IMR-90 (cell line): ENCODE measurements around the gene SERHL2. TPM values are rescaled to one million over a fixed set of nuclear protein-coding genes. Genes with fewer than 3 reads are reported as not detected.

Experiments
- ATAC-seq: fragments of 200-7000 bp; cut with Tn5 transposase; 2 replicates; pipeline ENCODE4 v1.9.1; 2020; ENCODE audit warnings: low read depth, mild to moderate bottlenecking, moderate library complexity
- BruUV-seq: library from RNA; stranded (reverse); fragments of 400-500 nt; replicated peaks from 2 replicates; lab custom pipeline; 2021; lab: Mats Ljungman, UMichigan
- CTCF ChIA-PET: fragments of 300-600 bp; formaldehyde crosslinking; extraction: SDS; loops from one replicate; lab custom pipeline; 2021; ENCODE audit warnings: antibody characterized with exemption; lab: Yijun Ruan, JAX
- POLR2A ChIA-PET: fragments of 300-600 bp; sonication (Branson Sonifier 250); formaldehyde crosslinking; loops from one replicate; lab custom pipeline; 2022; ENCODE audit warnings: antibody characterized with exemption; ENCODE audit not compliant: unreplicated experiment; lab: Charles Lee
- DNase-seq: peaks from one replicate; pipeline ENCODE4 v3.0.0; 2013
- H2AFZ ChIP-seq: replicated peaks from 2 replicates; pipeline ENCODE3; 2013; ENCODE audit warnings: low read length, mild to moderate bottlenecking; ENCODE audit not compliant: poor library complexity
- H2AK5ac ChIP-seq: 2 replicates; pipeline ENCODE4 v1.6.1; 2013; ENCODE audit warnings: low read depth, low read length, inconsistent platforms
- H2AK9ac ChIP-seq: replicated peaks from 2 replicates; pipeline ENCODE3; 2013; ENCODE audit warnings: mild to moderate bottlenecking, low read depth, low read length, moderate library complexity; ENCODE audit not compliant: poor library complexity
- H2BK120ac ChIP-seq: 2 replicates; pipeline ENCODE4 v1.6.1; 2013; ENCODE audit warnings: low read depth, low read length, inconsistent platforms
- H2BK15ac ChIP-seq: 3 replicates; pipeline ENCODE4 v1.6.1; 2013; ENCODE audit warnings: low read depth, low read length, inconsistent platforms
- H2BK20ac ChIP-seq: 2 replicates; pipeline ENCODE4 v1.6.1; 2013; ENCODE audit warnings: low read depth, mild to moderate bottlenecking, inconsistent platforms, low read length, moderate library complexity
- H2BK5ac ChIP-seq: 2 replicates; pipeline ENCODE4 v1.6.1; 2013; ENCODE audit warnings: mild to moderate bottlenecking, low read depth, low read length, inconsistent platforms; ENCODE audit not compliant: poor library complexity, severe bottlenecking
- H3K14ac ChIP-seq: replicated peaks from 2 replicates; pipeline ENCODE4 v1.6.1; 2013; ENCODE audit warnings: low read depth, low read length, inconsistent platforms
- H3K18ac ChIP-seq: 2 replicates; pipeline ENCODE4 v1.6.1; 2013; ENCODE audit warnings: low read depth, low read length, control low read depth
- H3K23ac ChIP-seq: 2 replicates; pipeline ENCODE4 v1.6.1; 2013; ENCODE audit warnings: low read depth, low read length, inconsistent platforms
- H3K27ac ChIP-seq: 2 replicates; pipeline ENCODE4 v1.5.1; 2013; ENCODE audit warnings: mild to moderate bottlenecking, control low read depth, low read length; ENCODE audit not compliant: insufficient read depth
- H3K27me3 ChIP-seq: 2 replicates; pipeline ENCODE4 v1.6.1; 2013; ENCODE audit warnings: low read length; ENCODE audit not compliant: control insufficient read depth, insufficient read depth
- H3K36me3 ChIP-seq: 2 replicates; pipeline ENCODE4 v1.6.1; 2013; ENCODE audit warnings: low read length, mixed read lengths; ENCODE audit not compliant: control insufficient read depth, insufficient read depth
- H3K4ac ChIP-seq: 2 replicates; pipeline ENCODE4 v1.6.1; 2013; ENCODE audit warnings: low read depth, low read length, inconsistent platforms
- H3K4me1 ChIP-seq: 2 replicates; pipeline ENCODE4 v1.6.1; 2013; ENCODE audit warnings: low read length, mixed read lengths; ENCODE audit not compliant: control insufficient read depth, insufficient read depth
- H3K4me2 ChIP-seq: 2 replicates; pipeline ENCODE4 v1.6.1; 2013; ENCODE audit warnings: low read depth, mild to moderate bottlenecking, control low read depth, low read length, moderate library complexity
- H3K4me3 ChIP-seq: 2 replicates; pipeline ENCODE4 v1.5.1; 2013; ENCODE audit warnings: low read depth, mild to moderate bottlenecking, control low read depth, low read length, moderate library complexity; ENCODE audit not compliant: insufficient read depth
- H3K56ac ChIP-seq: 2 replicates; pipeline ENCODE4 v1.6.1; 2013; ENCODE audit warnings: low read length, inconsistent platforms; ENCODE audit not compliant: insufficient read depth; ENCODE audit errors: extremely low read depth
- H3K79me1 ChIP-seq, 2 experiments: 2 replicates each; pipeline ENCODE4 v1.6.1; 2013; ENCODE audit warnings: low read length in 2 of 2, inconsistent platforms in 1 of 2, low read depth in 1 of 2
- H3K9ac ChIP-seq: 2 replicates; pipeline ENCODE4 v1.6.1; 2013; ENCODE audit warnings: low read depth, low read length, control low read depth
- H3K9me1 ChIP-seq: 2 replicates; pipeline ENCODE4 v1.6.1; 2013; ENCODE audit warnings: low read length, inconsistent platforms; ENCODE audit not compliant: insufficient read depth
- H3K9me3 ChIP-seq: 2 replicates; pipeline ENCODE4 v1.6.1; 2013; ENCODE audit warnings: low read length; ENCODE audit not compliant: control insufficient read depth, insufficient read depth
- H4K20me1 ChIP-seq: 2 replicates; pipeline ENCODE4 v1.6.1; 2013; ENCODE audit warnings: low read length, inconsistent platforms; ENCODE audit not compliant: insufficient read depth
- H4K5ac ChIP-seq: 2 replicates; pipeline ENCODE4 v1.6.1; 2013; ENCODE audit warnings: mild to moderate bottlenecking, low read depth, low read length, control low read depth
- H4K8ac ChIP-seq, 2 experiments: 2 replicates each; pipeline ENCODE4 v1.6.1; 2013; ENCODE audit warnings: low read depth in 2 of 2, low read length in 2 of 2, control low read depth in 1 of 2, inconsistent platforms in 1 of 2
- H4K91ac ChIP-seq: 2 replicates; pipeline ENCODE4 v1.6.1; 2013; ENCODE audit warnings: low read depth, low read length, inconsistent platforms; ENCODE audit not compliant: insufficient read depth
- CEBPB ChIP-seq: IDR thresholded peaks from 2 replicates; pipeline ENCODE4 v1.6.1; 2012; ENCODE audit warnings: low read depth, low read length, improper control_type of control experiment
- CHD1 ChIP-seq: IDR thresholded peaks from 2 replicates; pipeline ENCODE4 v1.6.1; 2012; ENCODE audit warnings: low read depth, low read length, improper control_type of control experiment
- CTCF ChIP-seq: conservative IDR thresholded peaks from 2 replicates; pipeline ENCODE4 v1.5.1; 2012; ENCODE audit warnings: mild to moderate bottlenecking, low read depth, low read length, improper control_type of control experiment
- ELK1 ChIP-seq: fragments of 150-350 bp; IDR thresholded peaks from 2 replicates; pipeline ENCODE4 v1.6.1; 2016; ENCODE audit warnings: low read depth, mild to moderate bottlenecking, low read length, moderate library complexity, borderline replicate concordance
- FOS ChIP-seq: fragments of 150-350 bp; IDR thresholded peaks from 2 replicates; pipeline ENCODE4 v1.6.1; 2016; ENCODE audit warnings: low read depth, low read length
- MAZ ChIP-seq: IDR thresholded peaks from 2 replicates; pipeline ENCODE4 v1.6.1; 2012; ENCODE audit warnings: low read depth, mild to moderate bottlenecking, low read length, improper control_type of control experiment, moderate library complexity, borderline replicate concordance
- MXI1 ChIP-seq: IDR thresholded peaks from 2 replicates; pipeline ENCODE4 v1.6.1; 2012; ENCODE audit warnings: low read depth, mild to moderate bottlenecking, low read length, moderate library complexity, borderline replicate concordance
- POLR2A ChIP-seq: IDR thresholded peaks from 2 replicates; pipeline ENCODE4 v1.6.1; 2012; ENCODE audit warnings: mild to moderate bottlenecking, low read depth, low read length
- RAD21 ChIP-seq: IDR thresholded peaks from 2 replicates; pipeline ENCODE4 v1.6.1; 2012; ENCODE audit warnings: low read length, improper control_type of control experiment
- RFX5 ChIP-seq: IDR thresholded peaks from 2 replicates; pipeline ENCODE4 v1.8.0; 2012; ENCODE audit warnings: low read depth, mild to moderate bottlenecking, low read length, moderate library complexity
- SMC3 ChIP-seq: fragments of 150-350 bp; IDR thresholded peaks from 2 replicates; pipeline ENCODE4 v1.6.1; 2016; ENCODE audit warnings: low read depth, mild to moderate bottlenecking, antibody characterized with exemption, low read length, moderate library complexity
- USF2 ChIP-seq: fragments of 150-350 bp; IDR thresholded peaks from 2 replicates; pipeline ENCODE4 v1.6.1; 2017; ENCODE audit warnings: mild to moderate bottlenecking, antibody characterized with exemption, low read length, low read depth
- WGBS, 2 experiments: methylation state at CpG; one replicate each; pipeline versions ENCODE4 v1.1.5 to v1.1.7; 2013; ENCODE audit warnings: missing lambda C conversion rate in 2 of 2; ENCODE audit not compliant: insufficient read length in 1 of 2; ENCODE audit errors: extremely low coverage in 2 of 2; 5-methylcytosine and 5-hydroxymethylcytosine counted together
- dilution Hi-C: fragments of 300-500 bp; cut with HindIII; formaldehyde crosslinking; loops from one replicate; pipeline ENCODE4 v1.14.3; 2018; ENCODE audit warnings: low sequenced_read_pairs; ENCODE audit not compliant: unreplicated experiment
- in situ Hi-C: fragments of 300-500 bp; cut with MboI; formaldehyde crosslinking; loops from 3 replicates; pipeline ENCODE4 v1.14.3; 2019; ENCODE audit warnings: low sequenced_read_pairs, inconsistent platforms, mixed read lengths
- intact Hi-C: fragments of 100-400 bp; cut with micrococcal nuclease; formaldehyde crosslinking; loops from 2 replicates; pipeline ENCODE4 v1.10.0; 2022
- polyA plus RNA-seq, 3 experiments: library from polyadenylated mRNA; depleted of rRNA; stranded (reverse); fragments of >200 nt; gene quantifications; 2 replicates each; pipeline ENCODE4 v1.2.3, GENCODE V29; 2012; ENCODE audit warnings: low replicate concordance in 1 of 3
- total RNA-seq: library from RNA; depleted of rRNA; stranded (reverse); fragments of >200 nt; gene quantifications from 2 replicates; pipeline ENCODE4 v1.2.3, GENCODE V29; 2012

The SERHL2 gene
- total and polyA plus RNA-seq, 2 of the 4 experiments (the other 2 are of a cell fraction) = 4.5 to 5.0 TPM

- H2BK15ac ChIP-seq = no peak overlapping the region
- ChIA-PET CTCF (no interaction called here), POLR2A (no interaction called here)
- no peak overlapping the region for H4K8ac ChIP-seq
- peaks cover 49 to 81% of the 10 kb centered on the region in 2 experiments for H3K79me1 ChIP-seq
- peaks cover 19% of the 10 kb centered on the region for H3K9me1 ChIP-seq
- ATAC-seq (no peak), DNase-seq (no peak)
- no peak overlapping the region for H3K18ac ChIP-seq
- no peak overlapping the region for H2AK5ac ChIP-seq
- no peak overlapping the region for H3K4me3 ChIP-seq
- H3K27ac ChIP-seq = no peak overlapping the region
- intact Hi-C loops (no loop called here), in situ Hi-C loops (no loop called here), dilution Hi-C loops (no loop called here)
- no TSS peak for BruUV-seq
- H2AK9ac ChIP-seq = no peak overlapping the region
- no peak overlapping the region for H3K4me2 ChIP-seq
- H3K9ac ChIP-seq = no peak overlapping the region
- no peak overlapping the region for H2AFZ ChIP-seq
- H2BK120ac ChIP-seq = no peak overlapping the region
- no peak overlapping the region for H2BK5ac ChIP-seq
- TF ChIP-seq POLR2A = no peak
- no peak for TF ChIP-seq CTCF
- no peak for TF ChIP-seq SMC3
- TF ChIP-seq CHD1 = no peak
- no peak for TF ChIP-seq CEBPB
- TF ChIP-seq FOS = no peak
- no peak for TF ChIP-seq ELK1
- no peak for TF ChIP-seq MAZ
- TF ChIP-seq USF2 = no peak
- no peak for TF ChIP-seq RFX5
- no peak for TF ChIP-seq RAD21
- no peak for TF ChIP-seq MXI1
- no peak overlapping the region for H3K14ac ChIP-seq
- peaks cover 8% of the 10 kb centered on the region for H3K4me1 ChIP-seq
- H4K5ac ChIP-seq = no peak overlapping the region
- H4K20me1 ChIP-seq = peaks cover 54% of the 10 kb centered on the region
- H3K4ac ChIP-seq = no peak overlapping the region
- H2BK20ac ChIP-seq = no peak overlapping the region
- H3K36me3 ChIP-seq = peaks cover 40% of the 10 kb centered on the region
- no peak overlapping the region for H4K91ac ChIP-seq
- no peaks in the 10 kb centered on the region for H3K9me3 ChIP-seq
- H3K56ac ChIP-seq = no peak overlapping the region
- no peaks in the 10 kb centered on the region for H3K27me3 ChIP-seq
- no peak overlapping the region for H3K23ac ChIP-seq
- WGBS, 2 experiments = 90% methylated on average over 2 of the region's 6 CpGs; no CpG with 5 or more reads in 1 of the 2 experiments
Observed at GRCh38 chr22:42601879-42602465, 48.2 kb downstream of the SERHL2 start.
